ENCODE results near the gene ATP8A1. TPM values are rescaled to one million over a fixed set of nuclear protein-coding genes. Genes with fewer than 3 reads are reported as not detected.

ATP8A1 gene
- total RNA-seq, 1 experiment from 2014 or later = 14.3 TPM

GRCh38 chr4:42558156-42558555 is 98.7 kb downstream of the ATP8A1 start (continued):
- TF ChIP-seq ZNF512 (CRISPR knock-in tag; IDR thresholded peaks at IDR 0.05; ENCODE audit: borderline replicate concordance) = no peak
- TF ChIP-seq JAZF1 (CRISPR knock-in tag; IDR thresholded peaks at IDR 0.05) = no peak
- TF ChIP-seq PREB (CRISPR knock-in tag; IDR thresholded peaks at IDR 0.05; ENCODE audit: borderline replicate concordance) = no peak
- TF ChIP-seq JUN (CRISPR knock-in tag; IDR thresholded peaks at IDR 0.05) = no peak
- TF ChIP-seq RORB (CRISPR knock-in tag; IDR thresholded peaks at IDR 0.05) = no peak
- no peak for TF ChIP-seq ZSCAN18 (CRISPR knock-in tag; IDR thresholded peaks at IDR 0.05)

GRCh38 chr4:42555828-42556227 is 101.1 kb downstream of the ATP8A1 start:
- ATAC-seq = no peak
- ChIA-PET POLR2A (no interaction called here), CTCF (no interaction called here)
- DNase-seq (ENCODE audit: low spot score) = no peak
- no peaks in the 10 kb centered on the region for H3K27me3 Mint-ChIP-seq (ENCODE audit: low read depth)
- no peak overlapping the region for H3K27ac Mint-ChIP-seq
- TF ChIP-seq ZBTB43 (CRISPR knock-in tag; IDR thresholded peaks at IDR 0.05) (no peak), ZNF512 (CRISPR knock-in tag; IDR thresholded peaks at IDR 0.05; ENCODE audit: borderline replicate concordance) (no peak), ZNF281 (CRISPR knock-in tag; IDR thresholded peaks at IDR 0.05) (no peak), SOX15 (CRISPR knock-in tag; IDR thresholded peaks at IDR 0.05) (no peak)
- H3K9me3 Mint-ChIP-seq = peaks cover 10% of the 10 kb centered on the region
- H3K36me3 Mint-ChIP-seq = peaks cover 14% of the 10 kb centered on the region
- H3K4me1 Mint-ChIP-seq = no peaks in the 10 kb centered on the region
- no peak overlapping the region for H3K4me3 Mint-ChIP-seq

- ChIA-PET POLR2A (no interaction called here), CTCF (interaction anchor here (1.2 kb wide), 1 partner anchor 15 kb away, joined by 6 read pairs; no protein-coding TSS in a partner anchor)
- H3K4me3 Mint-ChIP-seq = no peak overlapping the region
- no peaks in the 10 kb centered on the region for H3K4me1 Mint-ChIP-seq
- peaks cover 14% of the 10 kb centered on the region for H3K36me3 Mint-ChIP-seq
- H3K27me3 Mint-ChIP-seq (ENCODE audit: low read depth) = no peaks in the 10 kb centered on the region
- no peak overlapping the region for H3K27ac Mint-ChIP-seq
- ATAC-seq (no peak), DNase-seq (ENCODE audit: low spot score) (no peak)
- peaks cover 10% of the 10 kb centered on the region for H3K9me3 Mint-ChIP-seq
- TF ChIP-seq ZNF671 (CRISPR knock-in tag; IDR thresholded peaks at IDR 0.05) = no peak
- no peak for TF ChIP-seq JAZF1 (CRISPR knock-in tag; IDR thresholded peaks at IDR 0.05)
- no peak for TF ChIP-seq SMAD4 (CRISPR knock-in tag; IDR thresholded peaks at IDR 0.05)
- no peak for TF ChIP-seq ZNF281 (CRISPR knock-in tag; IDR thresholded peaks at IDR 0.05)
- no peak for TF ChIP-seq PREB (CRISPR knock-in tag; IDR thresholded peaks at IDR 0.05; ENCODE audit: borderline replicate concordance)
- TF ChIP-seq USF2 (CRISPR knock-in tag; IDR thresholded peaks at IDR 0.05) = no peak
- TF ChIP-seq SOX15 (CRISPR knock-in tag; IDR thresholded peaks at IDR 0.05) = no peak
Measured at GRCh38 chr4:42554072-42554471, 102.8 kb downstream of the ATP8A1 start.
